ENCODE measurements around the gene ANKRD11.
A peak's percentile ranks its signal among the peaks of the same experiment; 100 is the strongest.
"Not testable (repeated sequence)": the region's sequence is repeated elsewhere in the genome, so short reads cannot be mapped to it uniquely, and the experiment has no call there.

ANKRD11 gene

DNA sequence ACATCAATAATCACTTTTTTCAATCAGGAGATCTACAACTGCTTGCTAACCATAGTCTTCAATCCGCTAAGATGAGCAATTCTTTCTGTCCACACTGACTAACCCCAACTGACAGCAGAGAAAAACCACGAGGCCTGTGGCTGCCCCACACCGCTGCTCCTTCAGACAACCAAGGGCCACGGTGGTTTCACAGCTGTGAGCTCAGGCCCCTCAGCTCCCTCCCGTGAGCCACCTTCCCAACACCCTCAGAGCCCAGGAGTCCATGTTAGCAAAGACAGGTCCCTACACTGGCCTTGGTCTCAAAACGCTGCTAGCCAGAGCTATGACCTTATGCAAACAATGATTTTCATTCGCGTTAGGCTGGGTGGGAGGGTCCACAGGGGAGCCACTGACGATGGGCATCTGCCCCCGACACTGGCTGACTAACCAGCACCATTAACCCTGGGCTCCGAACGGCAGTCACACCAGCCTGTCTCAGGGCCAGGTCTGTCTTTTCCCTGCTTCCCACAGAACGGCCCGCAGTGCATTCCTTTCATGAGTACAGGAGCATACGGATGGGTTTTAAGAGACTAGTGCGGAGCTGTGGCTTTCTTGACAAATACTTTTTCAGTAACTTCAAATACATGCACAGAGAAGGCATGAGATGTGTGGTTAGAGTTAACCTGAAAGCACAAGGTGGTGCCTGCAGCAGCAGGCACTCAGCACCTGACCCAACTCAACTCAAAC lies 67.3 kb downstream of the ANKRD11 start:
- DNase-seq (ENCODE audit: low read depth), result peak; percentile 73
- H3K4me3 ChIP-seq (ENCODE audit: low read depth, low read length), result no peak overlapping the region
- TF ChIP-seq CTCF (conservative IDR thresholded peaks at IDR 0.05; ENCODE audit: low read depth, low read length), result no peak

DNA sequence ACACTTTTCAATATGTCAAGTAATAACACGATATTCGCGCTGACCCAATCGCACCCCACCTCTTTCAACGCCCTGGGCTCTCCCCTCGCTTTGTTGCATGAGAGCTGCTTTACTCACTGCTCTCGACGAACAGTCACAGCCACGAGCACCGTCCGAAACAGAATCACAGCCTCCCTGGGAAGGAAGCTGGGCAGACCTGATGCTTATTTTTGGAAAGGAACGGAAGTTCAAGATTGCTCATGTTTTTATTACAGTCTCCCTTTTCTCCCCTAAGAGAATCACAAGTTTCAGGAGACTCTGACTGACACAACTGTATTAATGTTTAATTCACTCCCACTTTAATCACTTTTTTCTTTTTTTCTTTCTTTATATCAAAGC lies 67.8 kb downstream of the ANKRD11 start:
- no peak overlapping the region for H3K4me3 ChIP-seq (ENCODE audit: low read depth, low read length)
- TF ChIP-seq CTCF (conservative IDR thresholded peaks at IDR 0.05; ENCODE audit: low read depth, low read length), result no peak
- DNase-seq (ENCODE audit: low read depth), result peak; percentile 55

- not testable (repeated sequence) for DNase-seq (ENCODE audit: low read depth); H3K4me3 ChIP-seq (ENCODE audit: low read depth, low read length)
Measured at GRCh38 chr16:89421300-89421699, 69.1 kb downstream of the ANKRD11 start.

DNA sequence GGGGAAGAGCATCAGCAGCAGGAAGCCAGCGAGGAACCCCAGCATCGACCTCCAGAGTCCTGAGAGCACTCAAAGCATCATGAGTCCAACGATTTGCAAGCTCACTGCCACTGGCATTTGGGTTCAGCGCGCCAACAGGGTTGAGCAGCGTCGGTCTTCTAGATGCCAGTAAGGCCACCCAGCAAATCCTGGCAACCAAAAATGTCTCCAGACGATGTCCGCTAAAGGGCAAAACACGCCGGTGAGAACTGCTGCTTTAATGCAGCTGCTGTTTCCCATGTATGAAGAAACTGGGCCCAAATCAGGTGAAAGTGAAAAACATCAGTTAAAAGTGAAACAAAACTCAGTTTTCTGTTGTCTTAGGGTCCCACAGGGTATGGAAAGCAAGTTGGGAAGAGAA lies 70.2 kb downstream of the ANKRD11 start:
- no peak overlapping the region for H3K4me3 ChIP-seq (ENCODE audit: low read depth, low read length)
- TF ChIP-seq CTCF (conservative IDR thresholded peaks at IDR 0.05; ENCODE audit: low read depth, low read length), result no peak
- DNase-seq (ENCODE audit: low read depth), result no peak

DNA sequence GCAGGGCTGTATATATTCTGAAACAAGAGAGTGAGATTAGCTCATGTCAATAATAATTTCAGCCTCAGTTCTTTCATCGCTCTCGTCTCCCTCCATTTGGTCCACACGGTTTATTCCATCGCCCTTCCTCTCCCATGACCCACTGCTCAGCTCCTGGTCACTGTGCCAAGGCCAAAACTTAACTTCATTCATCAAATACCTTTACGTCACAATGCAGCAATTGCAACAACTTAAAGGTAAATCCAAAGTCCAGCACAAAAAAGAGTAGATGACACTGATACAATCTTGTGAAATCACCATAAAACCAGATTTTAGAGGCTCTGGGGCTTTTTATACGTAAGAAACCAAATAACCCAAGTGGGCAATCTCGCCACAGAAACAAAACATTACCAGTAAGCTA lies 72.0 kb downstream of the ANKRD11 start:
- no peak for TF ChIP-seq CTCF (conservative IDR thresholded peaks at IDR 0.05; ENCODE audit: low read depth, low read length)
- no peak for DNase-seq (ENCODE audit: low read depth)
- no peak overlapping the region for H3K4me3 ChIP-seq (ENCODE audit: low read depth, low read length)

GRCh38 chr16:89417352-89417751 lies 73.0 kb downstream of the ANKRD11 start:
- TF ChIP-seq CTCF (conservative IDR thresholded peaks at IDR 0.05; ENCODE audit: low read depth, low read length), result no peak
- DNase-seq (ENCODE audit: low read depth), result no peak
- no peak overlapping the region for H3K4me3 ChIP-seq (ENCODE audit: low read depth, low read length)

DNA sequence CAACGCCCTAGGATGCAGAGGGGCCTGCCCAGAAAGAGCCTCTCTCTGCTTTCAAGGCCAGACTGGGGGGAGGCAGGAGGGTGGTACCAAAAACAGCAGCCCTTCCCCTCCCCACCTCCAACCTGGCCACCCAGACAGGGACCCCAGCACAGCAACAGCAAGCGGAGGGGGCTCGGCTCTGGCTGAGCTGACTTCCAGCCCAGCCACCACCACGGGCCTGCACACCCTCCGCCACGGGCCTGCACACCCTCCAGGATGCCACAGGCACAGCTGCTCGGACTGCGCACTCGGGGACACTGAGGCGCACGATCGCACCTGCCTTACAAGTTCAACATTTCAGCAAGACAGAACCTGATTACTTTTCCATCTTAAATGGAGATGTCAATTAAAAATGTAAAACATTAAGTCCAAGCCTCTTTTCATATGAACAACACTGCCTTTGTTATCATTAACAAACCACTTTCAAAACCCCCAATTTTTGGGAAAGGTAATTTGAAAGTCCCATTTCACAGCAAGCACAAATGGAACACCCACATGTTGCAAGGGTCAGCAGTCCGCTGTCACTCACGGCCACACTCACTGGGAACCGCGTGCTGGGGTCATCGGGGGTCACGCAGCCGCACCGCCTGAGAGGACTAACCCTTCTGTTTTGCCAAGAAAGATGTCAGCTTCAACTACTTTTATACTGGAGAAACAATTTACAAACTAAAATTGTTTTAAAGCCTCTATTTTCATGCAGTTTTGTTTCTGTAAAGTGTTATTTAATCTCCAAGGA lies 76.4 kb downstream of the ANKRD11 start:
- no peak overlapping the region for H3K4me3 ChIP-seq (ENCODE audit: low read depth, low read length)
- DNase-seq (ENCODE audit: low read depth), result no peak
- TF ChIP-seq CTCF (conservative IDR thresholded peaks at IDR 0.05; ENCODE audit: low read depth, low read length), result no peak

Measured in choroid plexus epithelial cell (primary cell).